Inferior parietal cortex (tissue), 1 donor: ENCODE results near the gene MPPED2.
"Not testable (repeated sequence)": the region's sequence is repeated elsewhere in the genome, so short reads cannot be mapped to it uniquely, and the experiment has no call there.

Experiments used
- DNase-seq: peaks from one replicate; pipeline ENCODE4 v3.0.0-alpha.2; 2016; ENCODE audit errors: extremely low spot score

MPPED2 gene

DNA sequence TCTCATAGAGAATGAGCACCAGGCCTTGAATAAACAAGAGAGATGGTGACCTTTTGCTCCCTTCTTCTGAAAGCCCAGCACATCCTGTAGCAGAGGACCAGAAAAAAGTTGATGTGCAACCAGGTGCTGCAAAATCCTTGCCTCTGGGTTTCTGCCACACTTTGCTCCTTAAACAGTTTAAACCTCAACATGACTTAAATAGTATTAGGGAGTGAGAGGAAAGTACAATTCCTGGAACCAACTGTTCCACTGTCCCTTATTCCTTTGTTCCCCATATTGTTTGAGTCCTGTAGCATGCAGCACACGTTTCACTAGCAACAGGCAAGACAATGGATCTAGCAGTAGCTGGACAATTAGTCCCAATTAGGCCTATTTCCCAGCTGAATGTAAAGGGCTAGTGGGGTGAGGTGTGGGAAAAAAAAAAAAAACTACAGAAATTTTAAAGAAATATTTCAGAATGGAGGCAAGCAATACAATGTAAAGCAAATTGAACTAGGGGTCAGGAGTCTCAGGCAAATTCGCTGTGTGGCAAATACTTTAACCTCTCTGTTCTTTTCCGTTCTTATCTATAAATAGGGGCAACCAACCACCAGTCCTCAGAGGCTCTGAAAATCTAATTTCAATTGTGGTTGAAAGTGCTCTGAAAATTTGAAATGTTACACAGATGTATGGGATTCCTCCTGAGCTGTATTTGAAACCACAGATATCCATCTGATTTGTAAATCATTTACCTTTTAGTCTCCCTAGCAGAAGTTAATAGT is 6.6 kb downstream of the MPPED2 start:
- DNase-seq, result no peak

DNA sequence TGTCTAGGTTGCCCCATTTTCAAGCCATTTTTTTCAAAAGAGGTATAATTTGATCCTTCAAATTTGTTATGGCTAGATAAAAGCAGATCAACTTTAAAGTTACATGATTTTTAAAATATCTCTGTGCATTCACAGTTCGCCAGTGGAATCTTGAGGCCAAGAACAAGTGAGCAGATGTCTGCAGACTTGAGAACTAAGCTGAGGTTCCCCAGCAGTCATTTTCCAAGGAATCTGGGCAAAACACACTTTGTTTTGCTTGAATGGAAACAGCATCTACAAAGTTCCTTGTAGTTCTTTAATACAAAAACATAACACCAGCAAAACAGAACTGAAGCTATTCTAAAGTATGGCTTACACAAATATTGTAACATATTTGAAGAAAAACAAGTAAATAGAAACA is 7.7 kb downstream of the MPPED2 start:
- DNase-seq, result no peak

DNA sequence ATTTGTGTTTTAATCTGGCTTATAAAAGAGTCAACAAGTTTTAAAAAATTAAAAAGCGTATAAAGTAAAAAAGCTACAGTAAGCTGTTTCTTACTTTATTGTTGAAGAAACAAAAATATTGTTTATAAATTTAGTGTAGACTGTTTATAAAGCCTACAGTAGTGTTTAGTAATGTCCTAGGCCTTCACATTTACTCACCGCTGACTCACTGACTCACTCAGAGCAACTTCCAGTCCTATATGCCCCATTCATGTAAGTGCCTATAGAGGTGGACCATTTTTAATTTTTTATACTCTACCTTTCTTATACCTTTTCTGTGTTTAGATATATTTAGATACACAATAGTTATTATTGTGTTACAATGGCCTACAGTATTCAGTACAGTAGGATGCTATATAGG is 12.2 kb downstream of the MPPED2 start:
- DNase-seq, result no peak

DNA sequence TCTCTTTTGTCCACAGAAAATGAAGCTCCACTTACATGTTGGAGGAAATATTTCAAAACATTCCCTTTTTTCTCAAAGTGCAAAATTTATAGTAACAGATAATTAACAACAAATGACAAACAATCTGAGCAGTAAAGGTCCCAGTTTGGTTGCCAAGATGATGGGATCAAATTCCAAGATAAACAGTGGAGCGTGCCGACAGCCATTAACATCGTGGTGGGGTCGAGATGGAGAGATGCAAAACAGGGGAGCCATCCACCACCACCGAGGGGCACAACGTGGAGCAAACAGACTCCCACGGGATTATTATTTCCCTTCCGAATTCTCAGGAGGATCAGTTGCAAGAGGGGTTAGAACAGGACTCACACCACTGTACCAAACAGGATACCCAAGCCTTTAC is 17.2 kb downstream of the MPPED2 start:
- no peak for DNase-seq

DNA sequence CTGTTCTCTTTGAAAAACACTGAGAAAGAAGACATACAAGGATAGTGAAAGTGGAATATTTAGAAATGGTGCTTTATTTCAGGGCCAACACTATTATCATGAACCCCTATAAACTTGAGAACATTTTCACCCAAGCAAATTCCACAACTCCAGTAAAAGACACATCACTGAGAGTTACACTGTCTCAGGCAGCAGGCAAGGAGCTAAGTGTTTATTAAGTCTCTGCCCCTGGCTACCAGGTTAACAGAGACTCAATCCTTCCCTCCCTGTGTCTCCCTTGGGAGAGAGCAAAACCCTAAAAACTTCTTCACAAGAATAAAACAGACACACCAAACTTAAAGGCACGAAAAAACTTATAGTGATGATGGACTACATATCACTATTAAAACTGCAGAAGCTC is 18.5 kb downstream of the MPPED2 start:
- DNase-seq, result no peak

DNA sequence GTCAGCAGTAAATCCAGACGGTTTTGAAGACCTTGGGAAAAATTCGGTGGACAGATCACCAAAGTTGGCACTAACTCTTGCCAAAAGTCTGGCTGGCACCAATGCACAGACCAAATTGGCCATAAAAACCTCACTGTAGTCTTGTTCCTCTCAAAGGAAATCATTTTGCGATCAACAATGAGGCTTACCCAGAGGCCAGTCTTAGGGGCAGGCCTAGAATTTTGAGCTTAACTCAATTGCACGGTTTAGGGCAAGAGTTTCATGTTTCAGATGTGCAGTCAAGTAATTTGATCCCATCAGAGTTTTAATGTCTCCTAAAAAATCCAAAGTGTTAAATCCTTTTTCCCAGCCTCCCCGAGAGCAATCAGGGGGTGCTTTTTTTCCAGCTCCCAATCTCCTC is 19.0 kb downstream of the MPPED2 start:
- DNase-seq, result no peak

DNA sequence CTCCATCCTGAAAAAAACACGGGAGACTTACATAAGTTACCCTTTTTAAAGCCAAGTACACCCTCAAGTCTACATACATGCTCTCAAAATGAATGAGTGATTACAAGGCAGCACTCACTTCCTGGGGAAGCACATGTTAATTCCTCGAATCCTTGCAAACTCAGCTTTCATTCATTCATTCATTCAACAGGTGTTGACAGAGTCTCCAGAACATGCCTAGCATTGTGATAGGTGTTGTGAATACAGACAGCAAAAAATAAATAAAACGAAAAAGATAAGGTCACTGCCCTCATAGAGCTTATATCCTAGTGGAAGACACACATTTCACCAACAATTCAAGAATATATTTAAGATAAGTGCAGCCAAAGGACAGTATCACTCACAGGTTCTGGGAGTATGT is 19.7 kb downstream of the MPPED2 start:
- DNase-seq, result no peak

DNA sequence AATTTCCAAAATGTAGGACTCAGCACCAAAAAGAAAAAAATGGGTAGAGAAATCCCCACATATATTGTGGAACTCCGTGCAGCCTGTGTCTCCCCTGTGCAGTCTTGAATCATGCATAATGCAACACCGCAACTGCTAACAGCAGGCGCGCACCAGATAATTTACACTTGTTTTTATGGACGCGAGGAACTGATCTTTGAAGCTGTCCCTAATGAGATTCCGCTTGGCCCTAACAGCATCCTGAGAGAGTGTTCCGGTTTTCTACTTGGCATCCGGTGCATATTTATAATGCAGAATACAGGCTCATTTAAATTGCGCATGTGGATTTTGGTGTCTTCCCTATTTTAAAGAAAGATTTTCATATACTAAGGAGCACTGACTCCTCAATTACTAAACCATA is 21.1 kb downstream of the MPPED2 start:
- DNase-seq, result no peak

DNA sequence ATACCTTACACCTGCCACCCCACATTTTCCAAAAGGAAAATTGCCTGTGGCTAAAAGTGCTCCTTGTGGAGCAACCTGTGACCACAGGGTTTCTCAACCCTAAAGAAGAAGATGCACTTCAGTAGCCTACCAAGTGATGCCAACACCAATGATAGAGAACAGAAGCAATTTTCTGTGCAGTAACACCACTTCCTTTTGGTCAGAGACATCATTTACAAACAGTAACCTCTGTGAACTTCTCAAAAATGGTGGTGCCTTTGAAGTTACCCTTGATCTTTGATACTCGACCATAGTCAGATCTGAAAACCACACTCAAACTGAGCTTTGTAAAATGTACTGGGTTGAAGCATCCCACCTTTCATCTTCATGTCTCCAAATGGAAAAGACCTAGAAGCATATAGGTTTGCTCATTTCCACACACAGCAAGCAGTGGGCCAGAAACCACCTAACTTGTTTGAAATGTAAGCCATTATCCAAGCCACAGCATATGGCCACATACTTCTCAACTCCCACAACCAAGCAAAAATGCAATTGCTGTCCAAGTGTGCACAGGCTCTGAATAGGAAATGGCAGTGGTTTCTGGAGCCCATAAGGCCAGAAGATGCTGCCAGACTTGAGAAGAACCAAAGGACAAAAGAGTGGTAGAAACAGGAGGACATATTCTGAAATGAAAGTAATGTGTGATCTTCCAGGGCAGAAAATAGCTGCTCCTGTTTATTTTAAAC is 24.3 kb downstream of the MPPED2 start:
- no peak for DNase-seq

DNA sequence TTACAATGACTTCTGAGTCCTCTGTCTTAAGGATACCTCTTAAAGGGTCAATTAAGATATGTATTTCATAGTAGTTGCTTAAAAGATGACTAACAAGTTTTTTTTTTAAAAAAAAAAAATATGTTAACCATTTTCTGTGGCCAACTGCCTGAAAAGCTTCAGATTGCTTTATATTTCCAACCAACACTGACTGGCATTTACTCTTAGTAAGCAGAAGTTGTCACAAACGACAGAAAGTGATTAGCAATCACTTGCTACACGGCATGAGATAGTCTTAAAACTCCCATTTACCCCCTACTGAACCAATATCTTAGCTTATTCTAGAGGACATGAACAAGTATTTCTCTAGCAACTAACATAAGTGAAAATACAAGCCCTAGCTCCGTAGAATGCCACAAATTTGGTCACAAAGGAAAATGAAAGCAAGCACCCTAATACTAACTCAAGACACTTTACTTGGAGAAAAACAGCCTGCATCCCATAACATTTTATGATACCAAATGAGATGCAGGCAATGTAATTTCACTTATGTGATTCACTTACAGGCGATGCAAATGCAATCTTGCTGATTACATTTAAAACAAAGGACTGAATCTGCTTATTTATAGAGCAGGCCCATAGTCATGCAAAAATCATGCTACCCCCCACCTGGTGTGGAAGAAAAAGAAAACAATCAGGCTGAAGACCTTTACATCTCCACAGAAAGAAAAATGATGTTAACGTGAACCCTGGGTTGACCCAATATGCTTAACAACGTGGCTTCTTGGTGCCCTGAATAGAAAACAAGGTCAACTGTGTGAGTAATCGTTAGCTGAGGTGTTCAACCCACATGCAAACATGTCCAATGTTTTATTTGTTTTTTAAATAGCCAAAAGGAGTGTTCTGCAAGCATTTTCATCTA is 25.7 kb downstream of the MPPED2 start:
- no peak for DNase-seq

DNA sequence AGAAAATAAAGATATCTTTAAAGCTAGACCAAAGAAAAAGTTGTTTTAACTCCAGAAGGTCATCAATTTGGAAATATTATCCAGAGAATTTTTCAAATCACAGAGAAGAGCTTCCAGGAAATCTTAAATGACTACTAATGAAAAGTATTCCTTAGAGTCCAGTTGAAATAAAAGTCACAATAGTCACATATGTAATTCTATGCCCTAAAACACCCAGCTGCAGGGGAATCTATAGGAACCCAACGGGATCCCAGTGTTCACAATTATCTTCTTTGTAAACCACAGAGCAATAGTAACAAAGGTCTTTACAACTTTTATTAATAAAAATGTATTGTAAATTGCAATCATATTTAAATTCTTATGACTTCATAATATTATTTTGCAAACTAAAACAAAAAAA is 27.1 kb downstream of the MPPED2 start:
- DNase-seq, result no peak

DNA sequence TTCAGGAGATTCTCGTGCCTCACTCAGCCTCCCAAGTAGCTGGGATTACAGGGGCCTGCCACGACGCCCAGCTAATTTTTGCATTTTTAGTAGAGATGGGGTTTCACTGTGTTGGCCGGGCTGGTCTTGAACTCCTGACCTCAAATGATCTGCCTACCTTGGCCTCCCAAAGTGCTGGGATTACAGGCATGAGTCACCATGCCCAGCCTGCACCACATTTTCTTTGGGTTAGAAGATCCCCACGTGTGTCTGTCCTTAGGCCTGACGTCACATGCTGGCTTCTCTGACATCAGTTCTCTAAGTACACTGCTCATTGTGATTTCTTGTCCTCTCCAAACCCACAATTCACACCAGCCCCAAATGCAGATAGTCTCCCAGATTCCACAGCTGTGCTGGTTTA is 31.6 kb downstream of the MPPED2 start:
- DNase-seq, result not testable (repeated sequence)

DNA sequence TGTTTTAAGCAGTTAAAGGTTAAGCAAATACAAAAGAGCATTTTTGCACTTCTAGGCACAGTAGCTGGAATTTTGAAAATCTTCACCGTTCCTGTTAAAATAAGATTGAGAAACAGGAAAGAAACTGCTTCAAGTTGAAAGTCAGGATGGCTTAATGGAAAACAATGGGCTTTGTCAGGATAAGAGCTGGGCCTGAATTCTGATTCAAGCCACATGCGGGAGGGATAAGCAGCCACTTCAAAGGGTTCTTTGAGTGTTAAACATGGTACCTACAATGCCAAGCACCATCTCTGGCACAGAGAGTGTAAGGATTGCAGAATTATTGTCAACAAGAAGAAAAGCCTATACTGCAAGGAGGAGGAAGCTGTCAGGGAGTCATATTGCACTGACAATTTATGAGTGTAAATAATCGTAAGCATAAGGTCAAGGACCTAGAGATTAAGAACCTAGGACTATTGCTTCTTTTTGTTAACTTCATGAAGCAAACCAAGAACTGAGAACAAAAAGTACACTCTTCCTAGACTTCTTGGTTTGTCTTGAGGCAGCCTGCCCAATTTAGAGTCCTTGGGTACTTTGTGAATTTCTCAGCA is 32.5 kb downstream of the MPPED2 start:
- no peak for DNase-seq

DNA sequence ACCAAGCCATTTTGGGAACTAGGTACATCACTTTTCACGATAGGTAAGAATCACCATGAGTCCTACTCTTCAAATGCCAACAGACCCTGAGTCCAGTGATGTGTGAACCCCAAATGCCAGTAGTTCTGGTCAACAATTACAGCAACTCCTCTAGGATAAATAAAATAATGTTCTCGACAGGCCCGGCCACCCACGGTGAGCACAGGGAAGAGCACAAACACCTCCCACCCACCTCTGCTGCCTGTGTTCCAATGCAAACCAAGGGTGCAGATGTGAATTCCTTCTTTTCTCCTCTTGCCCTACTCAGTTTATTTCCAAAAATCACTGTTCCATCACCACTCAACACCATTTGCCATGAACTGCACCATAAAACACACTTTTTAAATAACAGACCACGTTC is 33.3 kb downstream of the MPPED2 start:
- DNase-seq, result no peak

DNA sequence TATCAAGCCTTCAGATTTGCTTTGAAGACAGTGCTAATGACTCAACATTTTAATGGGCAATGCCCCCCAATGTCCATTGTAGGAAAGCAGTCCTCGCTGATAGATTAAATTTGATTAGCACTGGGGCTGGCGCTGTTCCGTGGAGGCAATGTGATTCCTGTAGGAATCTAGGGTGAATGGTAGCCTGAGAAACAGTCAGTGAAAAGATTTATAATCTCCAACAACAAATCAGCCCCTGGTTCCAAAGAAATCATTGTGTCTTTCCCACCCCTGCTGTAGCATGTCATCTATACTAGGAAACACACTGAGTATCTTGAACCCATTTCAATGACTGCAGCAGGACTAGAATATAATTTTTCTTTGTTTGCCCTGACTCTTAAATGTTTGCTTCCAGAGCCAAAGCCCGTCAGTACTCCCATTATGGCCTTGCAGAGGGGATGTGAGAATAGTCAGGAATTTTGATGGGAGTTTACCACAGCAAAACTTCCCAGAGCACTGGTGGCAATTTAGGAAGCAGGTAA is 36.1 kb downstream of the MPPED2 start:
- no peak for DNase-seq

DNA sequence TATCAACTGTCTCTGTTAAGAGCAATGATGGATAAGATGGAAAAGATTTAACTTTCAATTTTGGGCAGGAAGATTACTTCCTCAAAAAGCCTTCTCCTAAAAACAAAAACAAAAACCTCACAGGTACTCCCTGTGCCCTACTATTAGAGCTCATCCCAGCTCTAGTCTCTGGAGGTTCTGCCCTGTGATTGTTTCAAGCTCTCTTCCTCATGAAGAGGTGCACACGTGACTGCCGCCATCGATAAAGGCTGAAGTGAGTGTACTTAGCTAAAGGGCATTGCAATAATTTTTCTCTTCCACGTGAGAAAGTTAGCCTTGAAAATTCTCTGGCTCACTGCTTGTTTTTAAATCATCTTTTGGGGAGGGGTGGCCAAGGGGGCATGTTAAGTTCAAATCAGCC is 36.6 kb downstream of the MPPED2 start:
- no peak for DNase-seq

DNA sequence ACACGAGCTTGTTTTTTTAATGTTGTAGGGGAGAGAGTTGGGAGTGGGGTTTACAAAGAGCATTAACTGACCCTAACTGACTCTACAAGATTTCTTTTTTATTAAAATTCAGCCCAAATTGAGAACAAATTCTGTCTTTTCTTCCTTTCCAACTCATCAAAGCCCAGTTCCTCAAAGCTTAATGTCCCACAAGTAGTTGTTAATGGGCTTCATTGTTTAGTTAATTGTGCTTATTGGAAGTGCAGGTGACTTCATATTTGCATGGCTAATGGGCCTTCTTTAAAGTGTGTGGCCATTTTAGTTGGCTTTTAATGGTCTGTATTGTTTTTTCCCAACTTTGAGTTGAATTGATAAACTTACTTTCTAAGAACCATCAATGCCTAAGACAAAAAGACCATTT is 39.8 kb downstream of the MPPED2 start:
- no peak for DNase-seq

DNA sequence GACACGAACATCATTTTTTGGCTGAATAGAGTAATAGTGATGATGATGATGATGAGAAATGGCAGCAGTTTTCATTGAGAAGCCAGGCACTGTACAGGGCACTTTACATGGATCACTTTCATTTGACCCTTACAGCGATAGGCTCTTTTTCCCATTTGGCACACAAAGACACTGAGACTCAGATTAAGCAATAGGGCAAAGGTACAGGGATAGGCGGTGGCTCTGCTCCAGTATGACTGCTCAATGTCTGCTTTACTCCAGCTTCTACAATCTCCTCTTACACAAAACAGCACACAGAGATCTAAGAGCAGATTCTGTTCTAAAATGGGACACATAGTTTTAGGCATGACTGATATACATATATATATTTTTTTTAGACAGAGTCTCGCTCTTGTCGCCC is 40.6 kb downstream of the MPPED2 start:
- no peak for DNase-seq

DNA sequence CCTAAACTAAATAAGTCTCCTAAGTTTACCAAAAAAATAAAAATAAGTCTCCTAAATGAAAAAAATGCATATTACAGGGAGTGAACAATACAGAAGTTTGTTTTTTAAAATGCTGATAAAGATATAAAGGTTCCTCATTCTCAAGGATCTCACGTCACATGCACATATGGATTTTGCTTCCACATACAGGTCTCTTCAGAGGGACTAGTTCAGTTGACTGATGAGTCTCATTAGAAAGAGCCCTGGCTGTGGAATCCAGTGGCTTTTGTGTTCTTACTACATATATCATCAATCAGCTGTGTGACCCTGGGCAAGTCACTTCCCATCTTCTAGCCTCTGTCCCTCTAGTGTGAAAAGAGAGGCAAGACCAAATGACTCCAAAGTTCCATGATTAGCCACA is 43.1 kb downstream of the MPPED2 start:
- no peak for DNase-seq

DNA sequence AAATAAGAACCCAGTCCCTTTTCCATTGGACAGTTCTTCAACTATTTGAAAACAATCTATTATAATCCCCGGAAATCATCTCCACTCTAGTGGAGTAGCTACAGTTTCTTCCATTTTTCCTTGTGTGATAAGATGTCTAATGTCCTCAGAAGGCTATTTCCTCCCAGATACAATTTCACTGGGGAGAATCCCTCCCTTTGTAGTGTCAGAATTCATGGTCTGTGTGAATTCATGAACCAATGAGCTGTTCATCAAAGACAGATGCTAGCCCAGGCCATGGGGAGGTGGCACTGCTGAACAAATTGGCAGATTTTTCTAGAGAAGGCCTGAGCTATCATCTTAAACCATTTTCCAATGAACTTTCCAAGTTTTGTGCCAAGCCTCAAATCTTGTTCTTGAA is 45.4 kb downstream of the MPPED2 start:
- DNase-seq, result no peak

DNA sequence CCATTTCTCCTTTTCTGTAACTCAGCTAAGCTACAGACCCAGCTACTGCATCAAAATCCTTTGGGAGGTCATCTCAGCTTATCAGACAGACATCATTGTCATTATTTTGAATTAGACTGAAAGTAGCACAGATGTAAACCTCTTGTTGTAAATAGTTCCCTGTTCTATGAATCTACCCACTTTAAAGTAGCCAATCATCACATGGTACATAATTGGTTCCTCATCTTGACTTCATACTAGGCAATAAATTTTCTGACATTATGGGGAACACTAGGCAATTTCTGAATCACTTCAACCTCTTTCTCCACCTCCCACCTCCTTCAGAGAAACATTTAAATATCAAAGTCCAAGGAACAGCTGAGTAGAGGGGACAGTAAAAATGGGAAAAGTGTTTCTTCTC is 47.9 kb downstream of the MPPED2 start:
- DNase-seq, result no peak

DNA sequence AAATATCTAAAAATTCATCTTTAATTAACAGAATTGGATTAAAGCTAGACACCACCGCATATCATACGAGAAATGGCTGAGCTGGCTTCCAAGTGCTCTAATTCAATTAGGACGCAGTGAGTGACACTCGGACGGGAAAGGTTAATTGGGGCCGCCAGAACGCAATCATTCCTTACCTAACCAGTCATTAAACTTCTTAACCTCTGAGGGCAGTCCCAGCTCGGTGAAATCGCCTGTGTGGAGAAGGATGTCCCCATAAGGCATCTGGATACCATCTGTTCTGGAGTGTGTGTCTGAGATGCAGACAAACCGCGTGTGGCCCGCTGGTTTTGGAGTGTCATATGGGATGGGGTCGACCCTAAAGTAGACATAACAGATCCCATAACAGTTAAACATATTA is 50.3 kb downstream of the MPPED2 start:
- DNase-seq, result no peak
